HepG2 (cell line): Measurements from ENCODE around the gene RAPH1. TPM values are rescaled to one million over a fixed set of nuclear protein-coding genes. Genes with fewer than 3 reads are reported as not detected.

Experiments used
- ATAC-seq: fragments of 200-7000 bp; cut with Tn5 transposase; 3 replicates; pipeline ENCODE4 v1.9.1; 2020; ENCODE audit warnings: mild to moderate bottlenecking, moderate library complexity
- BruUV-seq: library from RNA; stranded (reverse); fragments of 400-500 nt; replicated peaks from 2 replicates; lab custom pipeline; 2021; lab: Mats Ljungman, UMichigan
- CTCF ChIA-PET: fragments of 300-600 bp; formaldehyde crosslinking; extraction: SDS; loops from one replicate; lab custom pipeline; 2021; ENCODE audit warnings: low total read pairs, inconsistent platforms, low intra/inter-chr PET ratio; lab: Yijun Ruan, JAX
- POLR2A ChIA-PET: fragments of 350-600 bp; sonication (Branson Sonifier 250); formaldehyde crosslinking; loops from one replicate; lab custom pipeline; 2020; ENCODE audit warnings: antibody characterized with exemption, inconsistent platforms; lab: Yijun Ruan, JAX
- DNase-seq: peaks from one replicate; pipeline ENCODE4 v3.0.0-alpha.2; 2015; ENCODE audit warnings: low spot score
- FAIRE-seq: peaks from 3 replicates; lab custom pipeline; 2011; peaks lifted over from hg19 to GRCh38; lab: Jason Lieb, UNC
- H2AFZ ChIP-seq: one replicate; pipeline ENCODE4 v1.6.1; 2011; ENCODE audit warnings: low read length, inconsistent platforms
- H3K27ac ChIP-seq: fragments of 300-600 bp; 3 replicates; pipeline ENCODE4 v1.8.0; 2011; ENCODE audit warnings: mixed run types, mild to moderate bottlenecking, mixed read lengths, low read length, inconsistent platforms; ENCODE audit not compliant: insufficient read depth; ENCODE audit errors: extremely low read length
- H3K27me3 ChIP-seq, 2 experiments: fragments of 200-600 bp in 1 of 2; 2 replicates in 1 of 2; 3 replicates in 1 of 2; pipeline versions ENCODE4 v1.6.0 to v1.8.0; 2011; ENCODE audit warnings: low read length in 2 of 2, mild to moderate bottlenecking in 2 of 2, moderate library complexity in 2 of 2, inconsistent platforms in 1 of 2; ENCODE audit not compliant: insufficient read depth in 2 of 2, control insufficient read depth in 1 of 2
- H3K36me3 ChIP-seq, 2 experiments: fragments of 200-600 bp in 1 of 2; replicated peaks in 1 of 2; 2 replicates in 1 of 2; 3 replicates in 1 of 2; pipeline versions ENCODE4 v1.5.1 to v1.8.0; 2011; ENCODE audit warnings: low read length in 2 of 2, inconsistent platforms in 1 of 2; ENCODE audit not compliant: insufficient read depth in 2 of 2, control insufficient read depth in 1 of 2
- H3K4me1 ChIP-seq: 2 replicates; pipeline ENCODE4 v1.5.1; 2012; ENCODE audit warnings: low read length, inconsistent platforms; ENCODE audit not compliant: insufficient read depth
- H3K4me2 ChIP-seq: 2 replicates; pipeline ENCODE4 v1.6.0; 2011; ENCODE audit warnings: low read depth, low read length, inconsistent platforms
- H3K4me3 ChIP-seq, 3 experiments: fragments of 200-600 bp in 1 of 3; sonication (generic), shearing (Covaris generic) in 1 of 3; replicated peaks in 1 of 3; 2 replicates each; pipeline ENCODE4 v1.5.1; 2011 to 2016; ENCODE audit warnings: low read length in 3 of 3, inconsistent platforms in 2 of 3, low read depth in 2 of 3, mild to moderate bottlenecking in 2 of 3, control low read depth in 1 of 3, mixed read lengths in 1 of 3; ENCODE audit not compliant: insufficient read depth in 1 of 3
- H3K79me2 ChIP-seq: one replicate; pipeline ENCODE4 v1.6.1; 2011; ENCODE audit warnings: low read length, inconsistent platforms; ENCODE audit not compliant: insufficient read depth
- H3K9ac ChIP-seq: 2 replicates; pipeline ENCODE4 v1.6.0; 2011; ENCODE audit warnings: mild to moderate bottlenecking, low read depth, low read length, inconsistent platforms; ENCODE audit not compliant: insufficient read depth
- H3K9me3 ChIP-seq: 2 replicates; pipeline ENCODE4 v1.5.1; 2012; ENCODE audit warnings: mild to moderate bottlenecking, low read length
- H4K20me1 ChIP-seq: 2 replicates; pipeline ENCODE4 v1.6.0; 2011; ENCODE audit warnings: inconsistent platforms, mild to moderate bottlenecking, low read length, moderate library complexity; ENCODE audit not compliant: insufficient read depth
- KAT8 ChIP-seq: IDR thresholded peaks from 2 replicates; pipeline ENCODE4 v1.6.1; 2016; ENCODE audit warnings: missing genetic modification reagents, missing compliant biosample characterization
- NFRKB ChIP-seq: fragments of 450-650 bp; IDR thresholded peaks from 2 replicates; pipeline ENCODE4 v1.6.1; 2017
- RFX1 ChIP-seq: fragments of 450-650 bp; IDR thresholded peaks from 2 replicates; pipeline ENCODE4 v1.6.1; 2017
- TCF12 ChIP-seq, 2 experiments: fragments of 450-650 bp in 1 of 2; sonication (generic) in 1 of 2; formaldehyde crosslinking in 1 of 2; IDR thresholded peaks; 2 replicates each; pipeline versions ENCODE4 v1.6.1 to v1.8.0; 2017 to 2022; ENCODE audit warnings: antibody characterized with exemption in 1 of 2, mild to moderate bottlenecking in 1 of 2, missing genetic modification reagents in 1 of 2, moderate library complexity in 1 of 2
- TFAP4 ChIP-seq: sonication (generic); IDR thresholded peaks from 2 replicates; pipeline ENCODE4 v1.6.1; 2016; ENCODE audit warnings: low read depth, borderline replicate concordance
- THAP9 ChIP-seq: sonication (generic); formaldehyde crosslinking; IDR thresholded peaks from 2 replicates; pipeline ENCODE4; 2020; ENCODE audit warnings: missing genetic modification reagents, mild to moderate bottlenecking, borderline replicate concordance
- ZNF740 ChIP-seq: sonication (generic); formaldehyde crosslinking; IDR thresholded peaks from 2 replicates; pipeline ENCODE4 v1.4.0; 2020; ENCODE audit warnings: missing genetic modification reagents
- WGBS: methylation state at CpG from one replicate; pipeline ENCODE4 v1.1.6; 2017; ENCODE audit warnings: low lambda C conversion rate; 5-methylcytosine and 5-hydroxymethylcytosine counted together
- in situ Hi-C: cut with HindIII; loops from 2 replicates; pipeline ENCODE4 v1.10.0; 2017; ENCODE audit warnings: low pct_unique_long_range_greater_than_20kb; ENCODE audit not compliant: extremely low pct_ligation_motif_present
- intact Hi-C: fragments of 100-400 bp; cut with micrococcal nuclease; formaldehyde crosslinking; loops from one replicate; pipeline ENCODE4 v1.10.0; 2022; ENCODE audit not compliant: unreplicated experiment
- polyA plus RNA-seq, 8 experiments: library from polyadenylated mRNA; depleted of rRNA in 3 of 8; stranded (reverse) in 7 of 8; unstranded in 1 of 8; fragments of >200 nt; fragmentation: Illumina TruSeq in 4 of 8; extraction: Trizol in 4 of 8; gene quantifications; 2 replicates each; pipeline versions ENCODE4 v1.2.1 to v1.2.3, GENCODE V29; 2011 to 2016; ENCODE audit warnings: low read depth in 4 of 8, missing spikeins in 1 of 8, mixed read lengths in 1 of 8; ENCODE audit not compliant: insufficient read depth in 1 of 8
- total RNA-seq, 5 experiments: library from RNA; depleted of rRNA; stranded (reverse); fragments of >200 nt; fragmentation: Illumina TruSeq; extraction: Trizol; gene quantifications; 2 replicates each; pipeline ENCODE4 v1.2.3, GENCODE V29; 2016; ENCODE audit warnings: low read depth in 1 of 5

RAPH1 gene
- total and polyA plus RNA-seq, 2 of the 13 experiments (the other 11 are each of a cell fraction or from before 2014, with no cell fraction given), result 5.3 to 6.7 TPM

GRCh38 chr2:203412546-203413331, 122.4 kb downstream of the RAPH1 start:
- intact Hi-C loops, result no loop called here
- Histone ChIP-seq H3K9ac (no peak overlapping the region), H3K4me2 (no peak overlapping the region), H3K36me3 (peaks cover 4 to 56% of the 10 kb centered on the region in 2 experiments), H3K79me2 (no peaks in the 10 kb centered on the region), H3K27me3 (no peaks in the 10 kb centered on the region), H4K20me1 (no peaks in the 10 kb centered on the region), H3K9me3 (no peaks in the 10 kb centered on the region), H3K4me3 (no peak overlapping the region), H3K4me1 (no peaks in the 10 kb centered on the region), H2AFZ (no peak overlapping the region), H3K27ac (no peak overlapping the region)
- no peak for ATAC-seq
- BruUV-seq, result no TSS peak
- CTCF ChIA-PET, result no interaction called here
- WGBS, result 95% methylated on average over 7 of the region's 7 CpGs
- POLR2A ChIA-PET, result no interaction called here
- no peak for FAIRE-seq
- no peak for DNase-seq
- in situ Hi-C loops, result no loop called here
- no peak for TF ChIP-seq ZNF740

GRCh38 chr2:203407496-203407895, 127.6 kb downstream of the RAPH1 start:
- Histone ChIP-seq H2AFZ (no peak overlapping the region), H3K9ac (no peak overlapping the region), H4K20me1 (no peaks in the 10 kb centered on the region), H3K4me1 (no peaks in the 10 kb centered on the region), H3K4me2 (no peak overlapping the region), H3K36me3 (peaks cover 5 to 61% of the 10 kb centered on the region in 2 experiments), H3K79me2 (no peaks in the 10 kb centered on the region), H3K4me3 (no peak overlapping the region), H3K9me3 (no peaks in the 10 kb centered on the region), H3K27ac (no peak overlapping the region), H3K27me3 (no peaks in the 10 kb centered on the region)
- in situ Hi-C loops, result no loop called here
- CTCF ChIA-PET, result no interaction called here
- intact Hi-C loops, result no loop called here
- DNase-seq, result no peak
- no peak for TF ChIP-seq THAP9 (CRISPR knock-in tag)
- no peak for TF ChIP-seq NFRKB
- no peak for TF ChIP-seq TFAP4
- TF ChIP-seq RFX1, result no peak
- TF ChIP-seq KAT8, result no peak
- no peak for TF ChIP-seq TCF12 (IDR thresholded peaks at IDR 0.05)
- TF ChIP-seq TCF12 (CRISPR knock-in tag; IDR thresholded peaks at IDR 0.05), result no peak
- ATAC-seq, result no peak
- FAIRE-seq, result no peak
- POLR2A ChIA-PET, result no interaction called here
- no TSS peak for BruUV-seq
